Left hindlimb (tissue), 1 donor: ENCODE results near the gene TOMM70.

ENCODE experiments used
- DNase-seq: peaks from one replicate; pipeline ENCODE4 v3.0.0-alpha.2; 2018

The TOMM70 gene

DNA sequence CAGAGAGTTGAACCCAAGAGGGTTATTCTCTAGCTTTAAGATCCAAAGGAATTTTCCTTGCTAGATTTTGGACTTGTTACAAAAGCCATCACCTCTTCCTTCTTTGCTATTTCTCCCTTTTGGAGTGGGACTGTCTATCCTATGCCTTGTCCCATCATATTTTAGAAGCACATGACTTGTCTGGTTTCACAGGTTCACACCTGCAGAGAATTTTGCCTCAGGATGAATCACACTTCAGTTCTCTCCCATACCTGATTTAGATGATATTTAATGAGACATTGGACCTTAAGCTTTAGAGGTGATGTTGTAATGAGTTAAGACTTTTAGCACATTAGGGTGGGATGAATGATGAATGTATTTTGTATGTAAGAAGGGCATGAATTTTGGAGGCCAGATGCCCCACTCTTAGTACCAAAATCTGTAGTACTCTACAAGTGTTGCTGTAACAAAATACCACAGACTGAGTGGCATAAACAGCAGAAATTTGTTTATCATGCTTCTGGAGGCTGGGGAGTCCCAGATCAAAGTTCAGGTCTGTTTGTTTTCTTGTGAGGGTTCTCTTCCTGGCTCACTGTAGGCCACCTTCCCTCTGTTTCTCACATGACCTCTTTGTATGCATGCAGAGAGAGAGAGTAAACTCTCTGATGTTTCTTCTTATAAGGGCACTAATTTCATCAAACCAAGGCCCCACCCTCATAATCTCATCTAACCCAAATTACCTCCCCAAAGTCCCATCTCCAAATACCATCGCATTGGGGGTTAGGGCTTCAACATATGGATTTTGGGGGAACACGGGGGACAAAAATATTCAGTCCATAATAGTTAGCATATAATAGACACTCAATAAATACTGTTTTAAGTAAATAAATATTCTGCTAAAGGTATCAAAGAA is 10.4 kb upstream of the TOMM70 start:
- no peak for DNase-seq

DNA sequence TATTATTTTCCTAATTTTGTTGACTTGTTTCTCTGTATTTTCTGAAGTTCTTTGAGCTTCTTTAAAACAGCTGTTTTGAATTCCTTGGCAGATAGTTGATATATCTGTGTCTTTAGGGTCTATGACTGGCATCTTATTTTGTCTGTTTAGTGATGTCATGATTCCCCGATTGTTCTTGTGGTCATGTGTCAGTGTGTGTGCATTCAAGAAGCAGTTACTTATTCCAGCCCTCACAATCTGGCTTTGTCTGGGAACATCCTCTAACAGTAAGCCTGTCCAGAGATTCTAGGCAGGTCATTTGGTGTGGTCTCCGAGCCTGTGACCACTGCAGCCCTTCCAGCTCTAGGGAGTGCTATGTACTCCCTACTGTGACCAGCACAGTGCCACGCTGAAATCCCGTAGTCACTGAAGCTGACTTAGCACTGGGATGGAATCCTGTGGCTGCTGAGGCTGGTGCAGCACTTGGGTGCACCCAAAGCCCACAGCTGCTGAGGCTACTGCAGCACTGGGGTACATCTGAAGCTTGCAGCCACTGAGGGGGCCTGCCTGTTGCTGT is 7.2 kb upstream of the TOMM70 start:
- DNase-seq = no peak

DNA sequence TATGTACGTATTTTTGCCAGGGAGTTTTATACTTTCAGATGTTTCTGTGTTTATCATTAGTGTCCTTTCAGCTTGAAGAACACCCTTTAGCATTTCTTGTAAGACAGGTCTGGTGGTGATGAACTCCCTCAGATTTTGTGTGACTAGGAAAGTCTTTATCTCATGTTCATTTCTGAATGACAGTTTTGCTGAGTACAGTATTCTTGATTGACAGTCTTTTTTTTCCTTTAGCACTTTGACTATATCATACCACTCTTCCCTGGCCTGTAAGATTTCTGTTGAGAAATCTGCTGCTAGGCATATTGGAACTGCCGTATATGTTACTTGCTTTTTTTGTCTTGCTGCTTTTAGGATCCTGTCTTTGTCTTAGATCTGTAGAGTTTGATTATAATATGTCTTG is 6.3 kb upstream of the TOMM70 start:
- DNase-seq = no peak

DNA sequence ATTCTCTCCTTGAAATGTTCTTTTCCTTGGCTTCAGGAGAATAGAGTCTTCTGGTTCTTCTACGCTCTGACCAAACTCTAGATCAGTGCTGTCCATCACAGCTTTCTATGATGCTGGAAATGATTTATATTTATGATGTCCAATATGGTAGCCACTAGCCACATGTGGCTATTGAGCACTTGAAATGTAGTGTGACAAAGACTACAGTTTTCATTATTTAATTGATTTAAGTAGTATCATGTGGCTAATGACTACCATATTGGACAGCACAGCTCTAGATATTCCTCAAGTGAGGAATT is 3.3 kb upstream of the TOMM70 start:
- DNase-seq = no peak

DNA sequence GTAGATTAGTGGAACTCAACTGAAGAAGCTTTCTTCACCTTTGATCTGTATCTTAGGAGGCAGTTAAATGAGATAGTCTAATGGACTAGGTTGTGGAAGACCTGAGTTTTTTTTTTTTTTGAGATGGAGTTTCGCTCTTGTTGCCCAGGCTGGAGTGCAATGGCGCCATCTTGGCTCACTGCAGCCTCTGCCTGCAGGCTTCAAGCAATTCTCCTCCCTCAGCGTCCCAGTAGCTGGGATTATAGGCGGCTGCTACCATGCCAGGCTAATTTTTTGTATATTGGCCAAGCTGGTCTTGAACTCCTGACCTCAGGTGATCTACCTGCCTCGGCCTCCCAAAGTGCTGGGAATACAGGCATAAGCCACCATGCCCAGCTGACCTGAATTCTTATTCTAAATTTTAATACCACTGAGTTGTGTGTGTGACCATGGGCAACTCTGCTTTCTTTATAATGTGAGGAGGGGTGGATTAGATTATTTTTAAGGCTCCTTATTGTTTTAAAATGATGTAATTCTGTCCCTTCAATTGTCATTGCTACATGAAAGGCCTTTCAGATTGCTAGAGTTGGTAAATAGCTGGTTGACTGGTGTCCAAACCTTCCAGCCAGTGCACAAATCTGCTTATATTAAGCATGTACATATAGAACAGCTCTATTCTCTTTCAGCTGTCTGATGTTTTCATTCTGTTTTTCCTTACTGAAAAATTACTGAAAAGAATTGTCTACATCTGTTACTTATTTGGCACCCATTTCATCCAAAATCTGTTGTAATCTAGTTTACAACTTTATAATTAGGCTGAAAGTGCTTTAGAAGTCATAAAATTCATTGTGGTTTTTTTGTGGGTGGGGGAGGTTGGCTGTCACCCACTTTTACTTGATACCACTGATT is 2.7 kb upstream of the TOMM70 start:
- DNase-seq = peak; percentile 37

DNA sequence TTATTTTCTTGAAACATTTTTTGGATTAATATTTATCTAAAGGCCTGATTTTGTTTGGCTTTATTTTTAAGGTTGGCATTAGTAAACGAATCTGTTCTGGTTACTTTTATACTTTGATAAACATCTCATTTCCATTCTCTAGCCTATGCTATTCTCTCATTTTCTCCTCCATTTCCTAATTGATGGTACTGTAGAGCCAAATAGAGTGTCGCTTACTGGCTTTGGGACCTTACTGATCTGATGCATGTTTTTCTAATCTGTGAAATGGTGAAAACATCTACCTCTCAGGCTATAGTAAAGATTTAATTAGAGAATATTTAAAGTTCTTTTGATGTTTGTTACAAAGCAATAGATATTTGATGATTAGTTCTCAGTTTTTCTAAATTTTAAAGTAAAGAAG is 2.0 kb upstream of the TOMM70 start:
- DNase-seq = no peak

DNA sequence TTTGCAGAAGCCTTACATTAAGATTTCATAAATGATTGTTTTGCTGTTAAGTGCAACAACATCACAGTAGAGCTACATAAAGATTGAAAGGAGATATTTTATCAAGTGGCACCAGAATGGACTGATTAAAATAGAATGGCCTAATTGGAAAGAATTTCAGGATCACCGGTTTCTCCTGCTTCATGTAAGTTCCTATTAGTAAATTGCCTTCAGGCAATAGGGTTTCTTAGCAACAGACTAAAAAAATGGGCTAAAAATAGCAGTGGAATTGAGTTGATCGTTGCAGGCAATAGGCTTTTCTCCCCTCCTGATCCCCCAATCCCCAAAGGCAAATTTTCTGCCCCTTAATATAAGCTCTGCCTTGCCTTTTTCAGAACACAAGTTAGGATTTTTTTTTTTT is 1.4 kb upstream of the TOMM70 start:
- no peak for DNase-seq

DNA sequence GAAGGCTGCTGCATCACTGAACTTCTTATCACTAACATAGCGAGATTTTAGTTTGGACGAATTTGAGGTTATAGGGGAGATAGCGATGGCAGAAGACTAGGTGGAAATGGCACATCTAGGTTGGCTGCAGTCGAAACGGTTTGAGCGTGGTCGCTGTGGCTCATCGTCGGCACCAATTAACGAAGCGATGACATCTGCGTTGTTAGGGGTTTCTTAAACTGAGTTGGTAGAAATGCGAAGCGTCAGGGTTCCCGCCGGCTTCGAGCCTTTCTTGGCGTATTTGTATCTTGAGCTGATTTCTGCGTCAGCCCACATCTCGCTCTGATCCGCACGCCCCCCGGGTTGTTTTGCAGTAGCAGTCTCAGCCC is 769 bp upstream of the TOMM70 start:
- DNase-seq = no peak

DNA sequence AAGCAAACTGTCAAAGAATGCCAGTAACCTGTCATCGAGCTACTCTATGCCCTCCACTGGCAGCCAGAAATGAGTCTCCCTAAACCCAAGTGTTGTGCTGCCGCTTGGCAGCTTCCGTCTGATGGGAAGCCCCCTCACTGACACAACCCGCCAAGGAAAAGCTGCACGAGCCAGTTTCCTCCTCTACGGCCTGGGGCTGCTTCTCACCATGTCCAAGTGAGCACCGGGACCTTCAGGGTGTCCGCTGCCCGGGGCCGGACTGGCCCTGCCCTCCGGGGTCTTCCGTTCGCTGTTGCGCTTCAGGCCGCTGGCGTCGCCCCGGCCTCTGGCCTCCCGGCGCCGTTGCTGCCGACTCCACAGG is 490 bp downstream of the TOMM70 start:
- no peak for DNase-seq

DNA sequence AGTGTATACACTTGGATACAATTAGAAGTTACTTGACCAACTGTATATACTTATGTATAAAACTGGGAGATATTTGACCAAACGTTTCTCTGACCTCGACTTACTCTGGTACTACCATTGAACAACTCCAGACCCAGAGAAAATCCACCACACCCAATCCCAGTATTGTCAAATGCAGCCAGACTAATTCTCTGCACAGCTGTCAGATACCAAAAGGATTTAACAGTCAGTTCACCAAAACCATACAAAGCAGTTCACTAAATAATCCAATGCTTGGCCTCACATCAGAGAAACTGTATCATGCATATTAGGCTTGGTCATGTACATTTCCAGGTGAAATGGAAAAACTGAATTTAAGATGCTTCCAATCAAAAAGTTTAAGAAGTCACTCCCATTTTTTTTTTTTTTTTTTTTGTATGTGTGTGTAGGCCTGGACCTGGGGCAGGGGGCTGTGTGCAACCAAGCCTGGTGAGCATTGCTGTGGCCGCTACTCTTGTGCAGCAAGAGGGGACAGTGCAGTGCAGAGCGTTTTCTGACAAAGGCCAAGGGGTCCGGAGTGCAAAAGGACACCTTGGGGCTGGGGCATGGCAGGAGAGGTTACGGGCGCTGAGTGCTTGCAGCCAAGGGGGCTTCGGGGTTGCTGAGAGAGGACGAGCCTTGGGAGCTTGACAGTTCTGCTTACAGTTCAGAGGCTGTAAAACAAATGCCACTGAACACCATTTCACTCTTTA is 1.4 kb downstream of the TOMM70 start:
- no peak for DNase-seq

DNA sequence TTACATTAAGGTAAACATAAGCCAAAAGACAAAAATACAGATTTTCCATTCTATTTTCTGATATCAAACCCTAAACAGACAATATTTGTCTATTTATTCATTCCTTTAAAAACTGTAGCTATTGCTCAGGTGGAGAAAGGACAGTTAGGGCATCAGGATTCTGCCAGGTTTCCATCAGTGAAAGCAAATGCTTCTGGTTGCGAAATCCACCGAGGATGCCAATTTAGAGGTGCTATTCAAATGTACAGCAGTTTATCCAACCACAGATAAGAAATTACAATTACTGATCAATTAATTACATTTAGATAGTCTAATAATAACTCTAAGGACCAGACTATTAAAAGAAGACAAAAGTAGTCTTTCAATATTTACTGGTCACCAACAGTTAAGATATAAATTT is 3.9 kb downstream of the TOMM70 start:
- no peak for DNase-seq

DNA sequence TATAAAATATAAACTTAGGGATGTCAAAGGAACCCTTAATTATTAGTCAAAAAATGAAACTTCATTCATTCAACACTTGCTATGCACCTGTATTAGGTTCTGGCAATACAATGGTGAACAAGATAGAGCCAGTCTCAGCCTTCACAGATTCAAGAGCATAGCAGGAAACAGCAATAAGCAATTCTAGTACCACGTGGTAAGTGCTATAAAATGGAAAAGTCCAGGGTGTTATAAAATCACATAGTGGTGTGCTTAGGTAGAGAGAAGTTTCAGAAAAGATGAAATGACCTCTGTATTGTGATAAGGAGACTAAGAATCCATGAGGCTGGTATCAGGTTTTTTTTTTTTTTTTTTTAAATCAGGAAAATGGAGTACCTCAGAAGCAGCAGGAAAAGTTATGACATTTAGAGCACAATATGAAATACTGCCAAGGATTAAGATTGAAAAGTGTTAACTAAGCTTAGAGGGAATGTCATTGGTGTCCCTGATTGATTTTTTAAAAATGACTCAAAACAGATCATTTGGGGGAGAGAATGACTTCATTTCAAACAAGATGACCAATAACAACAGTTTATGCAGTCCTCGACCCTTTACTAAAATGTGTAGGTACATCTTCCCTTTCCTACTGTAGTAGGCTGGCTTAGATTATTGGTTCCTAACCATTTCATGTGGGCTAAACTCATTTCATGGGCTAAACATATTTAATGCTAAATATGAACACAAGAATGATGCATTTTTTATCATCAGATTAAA is 5.0 kb downstream of the TOMM70 start:
- DNase-seq = no peak

DNA sequence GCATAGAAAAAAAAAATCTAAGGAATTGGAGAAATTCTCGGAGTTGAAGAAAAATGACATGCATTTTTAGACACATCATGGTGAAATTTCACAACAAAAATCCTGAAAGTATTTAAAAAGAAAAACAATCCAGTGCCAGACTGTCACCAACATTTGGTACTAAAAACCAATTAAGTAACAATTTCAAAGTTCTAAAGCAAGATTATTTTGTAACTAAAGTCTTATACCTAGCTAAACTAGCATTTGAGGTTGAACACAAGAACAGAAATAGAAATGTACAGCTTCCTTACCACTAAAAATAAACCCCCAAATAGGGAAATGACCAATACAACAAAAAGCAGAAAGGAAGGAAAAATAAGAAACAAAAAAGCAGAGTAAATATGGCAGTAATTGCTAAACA is 11.9 kb downstream of the TOMM70 start:
- DNase-seq = no peak

DNA sequence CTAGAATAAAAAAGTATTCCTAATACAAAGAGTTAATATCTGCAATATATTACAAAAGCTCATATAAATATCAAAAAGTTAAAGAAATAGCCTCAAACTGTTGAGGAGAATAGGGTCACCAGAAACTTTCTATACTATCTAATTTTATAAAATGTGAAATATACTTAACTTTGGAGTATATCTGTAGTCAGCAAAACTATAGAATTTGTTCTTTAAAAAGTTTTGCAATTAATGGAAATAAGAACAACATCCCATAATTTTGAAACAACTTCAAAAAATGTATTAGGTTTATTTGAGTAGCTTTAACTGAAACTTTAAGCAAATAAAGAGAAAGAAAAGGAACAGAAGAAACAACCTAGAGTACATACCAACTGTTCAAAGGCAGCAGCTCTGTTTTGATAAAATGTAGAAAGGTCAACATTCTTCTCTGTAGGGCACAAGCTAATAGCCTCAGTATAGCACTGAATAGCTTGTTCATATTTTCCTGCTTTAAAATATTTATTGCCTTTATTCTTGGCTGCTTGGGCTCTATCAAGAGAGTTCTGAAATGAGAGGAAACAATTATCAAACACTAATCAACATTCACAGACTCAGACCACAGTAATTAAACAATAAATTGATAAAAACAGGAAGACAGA is 14.3 kb downstream of the TOMM70 start:
- DNase-seq = no peak

DNA sequence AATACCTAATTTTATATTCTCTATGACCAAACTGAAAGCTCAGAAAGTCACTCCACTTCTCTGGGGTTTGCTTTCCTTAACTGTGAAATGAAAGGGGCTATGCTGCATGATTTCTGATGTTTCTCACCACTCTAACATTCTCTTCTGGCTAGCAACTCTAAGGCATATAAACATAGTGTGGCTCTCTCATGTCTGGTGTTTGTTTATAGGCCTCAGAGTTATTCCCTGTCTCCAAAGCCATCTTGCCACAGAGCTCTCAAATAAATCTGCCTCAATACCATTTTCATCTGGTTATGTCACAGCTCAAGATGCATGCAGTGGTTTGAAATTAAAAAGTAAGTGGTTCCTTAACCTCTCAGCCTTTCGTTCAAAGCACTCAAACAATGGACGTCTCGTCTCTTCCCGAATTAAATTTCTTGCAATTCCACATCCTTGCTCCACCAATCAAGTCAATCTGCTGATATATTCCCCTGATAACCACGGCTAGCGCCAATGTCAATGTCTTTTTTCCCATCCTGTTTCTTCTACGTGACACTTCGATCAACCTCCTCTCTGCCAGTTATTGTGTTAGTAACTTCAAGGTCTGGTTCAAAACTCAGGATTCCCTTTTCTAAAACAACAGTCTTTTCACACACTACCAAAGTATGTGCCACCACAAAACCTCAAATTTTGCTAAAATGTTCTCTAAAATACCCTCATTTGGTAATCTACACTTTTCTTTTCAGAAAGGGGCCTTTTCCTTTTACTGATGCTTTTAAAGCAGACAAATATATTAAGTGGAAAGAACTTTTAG is 16.0 kb downstream of the TOMM70 start:
- no peak for DNase-seq

DNA sequence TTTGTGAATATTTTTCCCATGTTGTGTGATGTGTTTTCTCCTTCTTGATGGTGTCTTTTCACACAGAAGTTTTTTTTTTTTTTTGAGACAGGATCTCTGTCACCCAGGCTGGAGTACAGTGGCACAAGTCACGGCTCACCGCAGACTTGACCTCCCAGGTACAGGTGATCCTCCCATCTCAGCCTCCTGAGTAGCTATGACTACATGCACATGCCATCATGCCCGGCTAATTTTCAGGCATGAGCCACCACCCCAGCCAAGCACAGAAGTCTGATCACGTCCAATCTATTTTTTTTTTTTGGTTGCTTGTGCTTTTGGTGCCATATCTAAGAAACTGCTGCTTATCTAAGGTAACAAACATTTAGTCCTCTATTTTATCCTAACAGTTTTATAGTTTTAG is 24.6 kb downstream of the TOMM70 start:
- DNase-seq = no peak

DNA sequence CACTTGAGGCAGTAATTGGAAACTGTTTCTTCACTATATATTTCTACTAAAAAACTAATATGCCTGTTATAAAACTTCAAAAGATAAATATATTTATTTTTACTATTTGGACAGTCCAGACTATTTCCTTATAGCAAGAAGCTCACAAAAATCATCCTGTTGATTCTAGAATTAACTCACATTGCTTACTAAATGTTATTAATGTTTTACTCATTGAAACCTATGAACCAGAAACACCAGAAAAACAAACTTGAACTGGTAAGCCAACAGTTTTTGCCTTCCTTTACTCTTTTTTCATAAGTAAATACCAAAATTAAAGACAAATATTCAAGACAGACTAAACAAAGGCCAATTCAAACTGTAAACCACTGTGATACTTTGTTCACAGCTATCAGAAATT is 26.4 kb downstream of the TOMM70 start:
- no peak for DNase-seq

DNA sequence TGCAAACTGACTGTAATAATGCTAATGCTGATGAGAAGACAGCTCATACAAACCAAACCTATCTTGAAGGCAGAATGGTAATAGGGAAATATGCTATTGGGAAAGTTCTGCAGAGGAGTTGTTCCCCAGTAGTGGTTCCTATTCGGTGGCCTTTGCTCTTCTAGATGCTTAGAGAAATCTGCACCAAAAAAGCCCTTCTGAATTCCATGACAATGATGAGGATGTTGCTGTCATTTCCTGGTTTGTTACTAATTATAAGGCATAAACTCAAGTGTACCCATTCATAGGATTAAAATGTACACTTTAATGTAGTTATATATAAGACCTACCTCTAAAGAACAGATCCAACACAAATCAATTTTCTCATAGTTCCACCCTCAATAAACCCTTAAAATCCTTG is 30.1 kb downstream of the TOMM70 start:
- DNase-seq = no peak

DNA sequence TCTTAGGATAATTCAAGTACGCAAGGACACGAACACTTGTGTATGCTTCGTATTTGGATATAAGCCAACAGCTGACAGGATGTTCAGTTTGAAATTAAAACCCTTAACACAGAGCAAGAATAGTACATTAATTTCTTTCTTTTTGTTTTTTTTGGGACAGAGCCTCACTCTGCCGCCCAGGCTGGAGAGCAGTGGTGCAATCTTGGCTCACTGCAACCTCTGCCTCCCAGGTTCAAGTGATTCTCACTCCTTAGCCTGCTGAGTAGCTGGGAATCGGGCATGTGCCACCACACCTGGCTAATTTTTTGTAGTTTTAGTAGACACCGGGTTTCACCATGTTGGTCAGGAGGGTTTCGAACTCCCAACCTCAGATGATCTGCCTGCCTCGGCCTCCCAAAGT is 32.4 kb downstream of the TOMM70 start:
- no peak for DNase-seq

DNA sequence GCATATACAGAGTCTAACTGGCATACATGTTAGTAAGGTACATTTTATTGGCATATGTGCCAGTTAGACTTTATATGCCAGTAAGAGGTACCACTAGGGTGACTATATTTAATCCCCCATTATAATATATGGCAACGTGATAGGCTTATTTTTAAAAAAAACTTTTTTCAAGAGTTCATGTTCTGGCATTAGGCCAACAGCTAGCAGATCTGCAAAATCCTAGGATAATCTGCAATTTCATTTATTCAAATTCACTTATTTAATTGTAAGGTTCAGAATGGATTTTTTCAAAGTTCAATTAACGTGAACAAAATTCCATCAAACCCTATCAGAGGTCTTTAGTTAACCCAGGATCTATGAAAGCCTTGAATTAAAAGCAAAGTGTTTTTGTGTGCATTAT is 34.5 kb downstream of the TOMM70 start:
- DNase-seq = no peak

DNA sequence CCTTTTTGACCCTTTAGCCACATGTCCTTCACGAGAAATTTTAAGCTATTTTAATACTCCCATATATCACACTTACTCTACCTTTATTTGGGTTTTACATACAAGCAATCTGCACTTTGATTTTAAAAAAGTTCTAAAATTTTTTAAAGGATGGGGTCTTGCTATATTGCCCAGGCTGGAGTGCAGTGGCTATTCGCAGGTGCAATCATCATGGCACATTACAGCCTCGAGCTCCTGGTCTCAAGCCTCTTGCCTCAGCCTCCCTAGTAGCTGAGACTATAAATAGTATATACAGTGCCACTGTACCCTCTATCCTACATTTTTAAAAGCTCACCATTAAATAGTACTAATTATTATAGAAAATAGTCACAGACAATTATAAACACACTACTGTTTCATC is 36.5 kb downstream of the TOMM70 start:
- DNase-seq = no peak
